Measurements from ENCODE around the gene POLE. TPM values are rescaled to one million over a fixed set of nuclear protein-coding genes. Genes with fewer than 3 reads are reported as not detected.

Gene POLE
- total and polyA plus RNA-seq, 2 experiments from 2014 or later = 19.3 to 46.1 TPM

GRCh38 chr12:132588821-132589669 is 98.1 kb downstream of the POLE start:
- TF ChIP-seq CTCF (IDR thresholded peaks at IDR 0.05; ENCODE audit: low read depth, low read length) = no peak
- no peak for DNase-seq (ENCODE audit: low read depth in 1 of 2, low spot score in 1 of 2)
- H3K27me3 ChIP-seq = peaks cover 89% of the 10 kb centered on the region
- H3K9me3 ChIP-seq (ENCODE audit: low read depth) = no peaks in the 10 kb centered on the region
- no peak overlapping the region for H3K27ac ChIP-seq
- H3K4me3 ChIP-seq = no peak overlapping the region
- no peaks in the 10 kb centered on the region for H3K36me3 ChIP-seq
- H3K4me1 ChIP-seq (ENCODE audit: low read depth) = no peaks in the 10 kb centered on the region

GRCh38 chr12:132588319-132588718 is 98.8 kb downstream of the POLE start:
- Histone ChIP-seq H3K27me3 (peaks cover 96% of the 10 kb centered on the region), H3K27ac (no peak overlapping the region), H3K36me3 (no peaks in the 10 kb centered on the region), H3K4me3 (no peak overlapping the region), H3K4me1 (ENCODE audit: low read depth) (no peaks in the 10 kb centered on the region), H3K9me3 (ENCODE audit: low read depth) (no peaks in the 10 kb centered on the region)
- no peak for TF ChIP-seq CTCF (IDR thresholded peaks at IDR 0.05; ENCODE audit: low read depth, low read length)
- DNase-seq (ENCODE audit: low read depth in 1 of 2, low spot score in 1 of 2) = no peak

GRCh38 chr12:132587781-132588180 is 99.4 kb downstream of the POLE start:
- H3K27ac ChIP-seq = no peak overlapping the region

GRCh38 chr12:132586929-132587328 is 100.2 kb downstream of the POLE start:
- no peak for DNase-seq (ENCODE audit: low read depth in 1 of 2, low spot score in 1 of 2)
- no peak for TF ChIP-seq CTCF (IDR thresholded peaks at IDR 0.05; ENCODE audit: low read depth, low read length)
- H3K9me3 ChIP-seq (ENCODE audit: low read depth) = no peaks in the 10 kb centered on the region
- no peaks in the 10 kb centered on the region for H3K4me1 ChIP-seq (ENCODE audit: low read depth)
- H3K36me3 ChIP-seq = no peaks in the 10 kb centered on the region
- peaks cover 97% of the 10 kb centered on the region for H3K27me3 ChIP-seq
- no peak overlapping the region for H3K27ac ChIP-seq
- H3K4me3 ChIP-seq = no peak overlapping the region

More at GRCh38 chr12:132587781-132588180, 99.4 kb downstream of the POLE start:
- no peak for TF ChIP-seq CTCF (IDR thresholded peaks at IDR 0.05; ENCODE audit: low read depth, low read length)
- no peak for DNase-seq (ENCODE audit: low read depth in 1 of 2, low spot score in 1 of 2)
- Histone ChIP-seq H3K4me1 (ENCODE audit: low read depth) (no peaks in the 10 kb centered on the region), H3K9me3 (ENCODE audit: low read depth) (no peaks in the 10 kb centered on the region), H3K27me3 (peaks cover 96% of the 10 kb centered on the region), H3K36me3 (no peaks in the 10 kb centered on the region), H3K4me3 (no peak overlapping the region)

GRCh38 chr12:132585177-132585576 is 102.0 kb downstream of the POLE start:
- no peak for TF ChIP-seq CTCF (IDR thresholded peaks at IDR 0.05; ENCODE audit: low read depth, low read length)
- Histone ChIP-seq H3K27me3 (peaks cover 94% of the 10 kb centered on the region), H3K4me1 (ENCODE audit: low read depth) (no peaks in the 10 kb centered on the region), H3K36me3 (no peaks in the 10 kb centered on the region), H3K27ac (no peak overlapping the region), H3K9me3 (ENCODE audit: low read depth) (no peaks in the 10 kb centered on the region), H3K4me3 (no peak overlapping the region)
- no peak for DNase-seq (ENCODE audit: low read depth in 1 of 2, low spot score in 1 of 2)

Measured in cardiac muscle cell (in vitro differentiated cells and primary cell).